ENCODE measurements around the gene TBC1D22A. TPM values are rescaled to one million over a fixed set of nuclear protein-coding genes. Genes with fewer than 3 reads are reported as not detected.

The TBC1D22A gene
- total and polyA plus RNA-seq, 2 donors from 2014 or later: 24.6 to 39.4 TPM

- H3K36me3 ChIP-seq (ENCODE audit: control insufficient read depth in 2 of 3, insufficient read depth in 3 of 3, low read length in 3 of 3): peaks cover 4 to 22% (median 19%) of the 10 kb centered on the region in 3 donors
- H3K27me3 ChIP-seq (ENCODE audit: control insufficient read depth, insufficient read depth, low read length): no peaks in the 10 kb centered on the region
- peaks cover 0 to 19% (median 14%) of the 10 kb centered on the region in 3 donors for H3K4me1 ChIP-seq (ENCODE audit: control insufficient read depth in 2 of 3, insufficient read depth in 2 of 3, low read depth in 1 of 3, low read length in 3 of 3)
- H3K9me3 ChIP-seq (ENCODE audit: control insufficient read depth in 2 of 3, insufficient read depth in 1 of 3, low read length in 3 of 3): no peaks in the 10 kb centered on the region
- no peak for FAIRE-seq
- no peak overlapping the region for H3K4me3 ChIP-seq (ENCODE audit: low read length in 3 of 3)
- H3K9ac ChIP-seq (ENCODE audit: low read length in 3 of 3): no peak overlapping the region
- peak in 1 of 5 donors; percentile 46 for DNase-seq
- no peak for TF ChIP-seq CTCF (IDR thresholded peaks at IDR 0.05; ENCODE audit: borderline replicate concordance, extremely low read depth, insufficient read depth)
- intact Hi-C loops (cut with DNase I): no loop called here
- H3K27ac ChIP-seq (ENCODE audit: low read depth in 2 of 2, low read length in 2 of 2): no peak overlapping the region
Observed at GRCh38 chr22:46802608-46803027, 40.2 kb downstream of the TBC1D22A start.

DNA sequence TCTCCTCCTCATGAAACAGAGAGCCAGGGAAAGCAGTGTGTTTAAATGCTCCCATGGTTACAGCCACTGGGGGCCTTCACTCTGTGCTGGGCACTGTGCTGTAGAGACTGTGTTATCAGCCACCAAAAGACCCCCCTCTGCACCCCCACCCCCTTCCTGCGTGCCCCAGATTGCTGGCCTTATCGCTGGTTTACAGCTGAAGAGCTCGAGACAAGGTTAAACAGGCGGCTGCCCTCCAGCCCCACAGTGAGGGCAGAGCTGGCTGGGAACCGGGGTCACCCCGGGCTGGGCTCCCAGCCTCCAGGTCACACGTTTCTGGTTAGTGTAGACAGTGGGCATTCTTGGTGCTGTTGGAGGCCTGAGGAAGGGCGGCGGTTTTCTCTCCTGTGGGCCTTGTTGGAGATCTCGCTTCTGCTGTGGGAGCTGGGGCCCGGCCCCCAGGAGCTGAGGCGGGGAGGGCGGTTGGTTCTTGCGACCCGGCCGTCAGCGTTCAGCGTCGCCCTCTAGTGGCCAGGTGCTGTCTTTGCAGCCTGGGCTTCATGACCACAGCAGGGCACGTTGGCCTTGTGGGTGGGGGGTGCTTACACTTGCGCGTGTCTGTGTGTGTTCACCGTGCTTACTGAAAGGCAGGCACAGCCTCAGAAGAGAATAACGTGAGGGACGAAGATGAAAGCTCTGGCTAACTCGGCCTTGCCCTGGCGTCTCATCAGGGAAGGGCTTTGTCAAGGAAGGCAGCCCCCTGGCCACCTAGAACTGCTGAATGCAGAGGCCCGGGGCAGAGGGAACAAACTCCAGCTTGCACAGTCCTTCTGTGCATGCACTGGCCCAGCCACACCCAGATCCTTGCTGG, 40.8 kb downstream of the TBC1D22A start:
- peak; percentile 37 to 79 (median 45) for DNase-seq
- no peak overlapping the region for H3K4me3 ChIP-seq (ENCODE audit: low read length in 3 of 3)
- peaks cover 4 to 19% (median 16%) of the 10 kb centered on the region in 3 donors for H3K36me3 ChIP-seq (ENCODE audit: control insufficient read depth in 2 of 3, insufficient read depth in 3 of 3, low read length in 3 of 3)
- H3K9me3 ChIP-seq (ENCODE audit: control insufficient read depth in 2 of 3, insufficient read depth in 1 of 3, low read length in 3 of 3): no peaks in the 10 kb centered on the region
- intact Hi-C loops (cut with DNase I): no loop called here
- FAIRE-seq: no peak
- no peak overlapping the region for H3K9ac ChIP-seq (ENCODE audit: low read length in 3 of 3)
- no peaks in the 10 kb centered on the region for H3K27me3 ChIP-seq (ENCODE audit: control insufficient read depth, insufficient read depth, low read length)
- peaks cover 0 to 15% (median 11%) of the 10 kb centered on the region in 3 donors for H3K4me1 ChIP-seq (ENCODE audit: control insufficient read depth in 2 of 3, insufficient read depth in 2 of 3, low read depth in 1 of 3, low read length in 3 of 3)
- TF ChIP-seq CTCF (IDR thresholded peaks at IDR 0.05; ENCODE audit: borderline replicate concordance, extremely low read depth, insufficient read depth): peak; percentile 93
- no peak overlapping the region for H3K27ac ChIP-seq (ENCODE audit: low read depth in 2 of 2, low read length in 2 of 2)

DNA sequence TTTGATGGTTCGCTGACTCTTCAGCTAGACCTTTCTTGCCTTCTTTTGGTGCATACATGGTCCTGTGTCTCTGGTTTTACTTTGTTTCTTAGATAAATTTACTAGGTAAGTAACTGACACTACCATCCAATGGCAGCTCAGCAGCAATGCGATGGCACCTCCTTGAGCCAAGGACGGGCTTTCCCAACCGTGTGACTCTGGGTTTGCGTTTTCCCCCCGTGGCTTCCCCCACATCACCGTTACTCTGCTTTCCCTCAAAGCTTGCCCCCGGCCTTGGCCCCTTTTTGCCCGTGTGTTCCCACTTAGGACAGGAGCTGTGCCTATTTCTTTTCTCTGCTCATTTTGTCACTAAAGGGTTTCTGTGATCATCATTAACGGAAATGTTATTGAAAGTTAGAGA, 41.5 kb downstream of the TBC1D22A start:
- H3K4me1 ChIP-seq (ENCODE audit: control insufficient read depth in 2 of 3, insufficient read depth in 2 of 3, low read depth in 1 of 3, low read length in 3 of 3): peaks cover 0 to 9% (median 6%) of the 10 kb centered on the region in 3 donors
- H3K4me3 ChIP-seq (ENCODE audit: low read length in 3 of 3): no peak overlapping the region
- no peak overlapping the region for H3K27ac ChIP-seq (ENCODE audit: low read depth in 2 of 2, low read length in 2 of 2)
- no peak for TF ChIP-seq CTCF (IDR thresholded peaks at IDR 0.05; ENCODE audit: borderline replicate concordance, extremely low read depth, insufficient read depth)
- peaks cover 4 to 16% (median 15%) of the 10 kb centered on the region in 3 donors for H3K36me3 ChIP-seq (ENCODE audit: control insufficient read depth in 2 of 3, insufficient read depth in 3 of 3, low read length in 3 of 3)
- no peak overlapping the region for H3K9ac ChIP-seq (ENCODE audit: low read length in 3 of 3)
- DNase-seq (peak in 1 of 5 donors; percentile 37), FAIRE-seq (no peak)
- intact Hi-C loops (cut with DNase I): no loop called here
- no peaks in the 10 kb centered on the region for H3K27me3 ChIP-seq (ENCODE audit: control insufficient read depth, insufficient read depth, low read length)
- H3K9me3 ChIP-seq (ENCODE audit: control insufficient read depth in 2 of 3, insufficient read depth in 1 of 3, low read length in 3 of 3): no peaks in the 10 kb centered on the region
